Eye (tissue), 1 donor: ENCODE data around the gene ACSS1.

Experiments
- DNase-seq: peaks from one replicate; pipeline ENCODE4 v3.0.0-alpha.2; 2015

Gene ACSS1

GRCh38 chr20:25030007-25030648 lies 27.8 kb downstream of the ACSS1 start:
- DNase-seq, result no peak

GRCh38 chr20:25025986-25026605 lies 31.8 kb downstream of the ACSS1 start:
- no peak for DNase-seq

GRCh38 chr20:25025091-25025861 lies 32.7 kb downstream of the ACSS1 start:
- DNase-seq, result no peak

GRCh38 chr20:25024171-25024570 lies 33.8 kb downstream of the ACSS1 start:
- no peak for DNase-seq

GRCh38 chr20:25023356-25023755 lies 34.6 kb downstream of the ACSS1 start:
- no peak for DNase-seq

GRCh38 chr20:25022680-25023079 lies 35.3 kb downstream of the ACSS1 start:
- no peak for DNase-seq

- DNase-seq, result no peak
These were observed 36.6 kb downstream of the ACSS1 start for GRCh38 chr20:25021336-25021735.

GRCh38 chr20:25020901-25021301 lies 37.0 kb downstream of the ACSS1 start:
- DNase-seq, result no peak

- DNase-seq, result no peak
These were observed 37.6 kb downstream of the ACSS1 start for GRCh38 chr20:25020345-25020744.

GRCh38 chr20:25019381-25020155 lies 38.4 kb downstream of the ACSS1 start:
- no peak for DNase-seq

GRCh38 chr20:25018841-25019240 lies 39.1 kb downstream of the ACSS1 start:
- no peak for DNase-seq

GRCh38 chr20:25018425-25018824 lies 39.5 kb downstream of the ACSS1 start:
- DNase-seq, result no peak

- peak; percentile 34 for DNase-seq
These were observed 40.6 kb downstream of the ACSS1 start for GRCh38 chr20:25017257-25017803.

GRCh38 chr20:25016471-25016870 lies 41.5 kb downstream of the ACSS1 start:
- no peak for DNase-seq

- no peak for DNase-seq
These were observed 42.0 kb downstream of the ACSS1 start for GRCh38 chr20:25015986-25016385.

- no peak for DNase-seq
These were observed 43.1 kb downstream of the ACSS1 start for GRCh38 chr20:25014816-25015215.

GRCh38 chr20:25013478-25014380 lies 44.2 kb downstream of the ACSS1 start:
- DNase-seq, result no peak

GRCh38 chr20:25012616-25013189 lies 45.2 kb downstream of the ACSS1 start:
- DNase-seq, result no peak

GRCh38 chr20:25011831-25012241 lies 46.1 kb downstream of the ACSS1 start:
- DNase-seq, result no peak

GRCh38 chr20:25011261-25011660 lies 46.7 kb downstream of the ACSS1 start:
- no peak for DNase-seq
